ENCODE data around the gene ONECUT2. TPM values are rescaled to one million over a fixed set of nuclear protein-coding genes. Genes with fewer than 3 reads are reported as not detected.

ONECUT2 gene
- polyA plus RNA-seq, 1 of the 3 experiments (the other 2 are of a cell fraction), result 0.16 TPM

- H4K20me1 ChIP-seq (ENCODE audit: insufficient read depth), result no peaks in the 10 kb centered on the region
- TF ChIP-seq IRF3 (IDR thresholded peaks at IDR 0.05; ENCODE audit: low read depth, low read length) (no peak), RXRA (IDR thresholded peaks at IDR 0.05; ENCODE audit: borderline replicate concordance, low read depth) (no peak), POLR2AphosphoS5 (IDR thresholded peaks at IDR 0.05; ENCODE audit: low read depth, low read length) (no peak)
- no peak overlapping the region for H3K27ac ChIP-seq (ENCODE audit: low read depth in 2 of 2, low read length in 1 of 2)
- POLR2A ChIA-PET, result interaction anchor here (5.8 kb wide), 1 partner anchor 80 kb away, joined by 43 read pairs; the partner anchor contains the start of gene ST8SIA3
- H3K27me3 ChIP-seq (ENCODE audit: insufficient read depth), result peaks cover 39% of the 10 kb centered on the region; the same call in 1 of the 2 replicates
- no peaks in the 10 kb centered on the region for H3K79me2 ChIP-seq (ENCODE audit: insufficient read depth)
- no peaks in the 10 kb centered on the region for H3F3A ChIP-seq (replicated peaks; ENCODE audit: insufficient read depth)
- CTCF ChIA-PET, result interaction anchor here (2.1 kb wide), 1 partner anchor 684 kb away, joined by 7 read pairs; no protein-coding TSS in a partner anchor
- H3K4me3 ChIP-seq (ENCODE audit: low read depth in 2 of 2, low read length in 1 of 2), result no peak overlapping the region
- no peak overlapping the region for H2AFZ ChIP-seq (ENCODE audit: low read depth)
- H3K9me3 ChIP-seq, result no peaks in the 10 kb centered on the region
- no peak overlapping the region for H3K9ac ChIP-seq
- H3K4me2 ChIP-seq, result peak overlapping the region; percentile 99; the same call in 1 of the 2 replicates
- WGBS (ENCODE audit: low lambda C conversion rate), result 37% methylated on average over 6 of the region's 6 CpGs
- no peaks in the 10 kb centered on the region for H3K9me2 ChIP-seq
- peaks cover 0 to 20% of the 10 kb centered on the region in 2 experiments; a peak in 1 of 4 replicates for H3K4me1 ChIP-seq (ENCODE audit: control insufficient read depth in 1 of 2, insufficient read depth in 2 of 2, low read depth in 1 of 2, low read length in 1 of 2)
- no peak for DNase-seq
- H3K36me3 ChIP-seq (replicated peaks in 1 of 2; ENCODE audit: control insufficient read depth in 1 of 2, insufficient read depth in 2 of 2, low read length in 1 of 2), result no peaks in the 10 kb centered on the region
These were observed 1.7 kb upstream of the ONECUT2 start for GRCh38 chr18:57433482-57433881.

- Histone ChIP-seq H3K4me2 (peak overlapping the region; percentile 99), H3K27me3 (ENCODE audit: insufficient read depth) (peaks cover 39% of the 10 kb centered on the region; the same call in 1 of the 2 replicates), H3K4me3 (ENCODE audit: low read depth in 2 of 2, low read length in 1 of 2) (peak overlapping the region; percentile 69 to 73), H4K20me1 (ENCODE audit: insufficient read depth) (no peaks in the 10 kb centered on the region), H3K9me2 (no peaks in the 10 kb centered on the region), H3F3A (replicated peaks; ENCODE audit: insufficient read depth) (no peaks in the 10 kb centered on the region), H3K4me1 (ENCODE audit: control insufficient read depth in 1 of 2, insufficient read depth in 2 of 2, low read depth in 1 of 2, low read length in 1 of 2) (peaks cover 0 to 23% of the 10 kb centered on the region in 2 experiments; a peak in 1 of 4 replicates), H2AFZ (ENCODE audit: low read depth) (peak overlapping the region; percentile 85), H3K9ac (no peak overlapping the region), H3K36me3 (replicated peaks in 1 of 2; ENCODE audit: control insufficient read depth in 1 of 2, insufficient read depth in 2 of 2, low read length in 1 of 2) (no peaks in the 10 kb centered on the region), H3K79me2 (ENCODE audit: insufficient read depth) (no peaks in the 10 kb centered on the region), H3K9me3 (no peaks in the 10 kb centered on the region), H3K27ac (ENCODE audit: low read depth in 2 of 2, low read length in 1 of 2) (no peak overlapping the region)
- CTCF ChIA-PET, result interaction anchor here (0.9 to 2.1 kb wide), 4 partner anchors 10 to 685 kb away, joined by 3 to 7 read pairs (median 5); no protein-coding TSS in a partner anchor
- POLR2A ChIA-PET, result interaction anchor here (5.8 kb wide), 1 partner anchor 81 kb away, joined by 43 read pairs; the partner anchor contains the start of gene ST8SIA3
- TF ChIP-seq FOXM1 (IDR thresholded peaks at IDR 0.05; ENCODE audit: low read depth), result no peak
- TF ChIP-seq MXI1 (IDR thresholded peaks at IDR 0.05; ENCODE audit: low read depth, low read length), result no peak
- TF ChIP-seq RCOR1 (IDR thresholded peaks at IDR 0.05; ENCODE audit: low read length), result no peak
- no peak for TF ChIP-seq GABPA (IDR thresholded peaks at IDR 0.05; ENCODE audit: low read depth)
- TF ChIP-seq TCF12 (IDR thresholded peaks at IDR 0.05), result no peak
- no peak for TF ChIP-seq USF1 (IDR thresholded peaks at IDR 0.05; ENCODE audit: borderline replicate concordance, low read depth)
- TF ChIP-seq MEF2A (IDR thresholded peaks at IDR 0.05; ENCODE audit: borderline replicate concordance, low read depth), result no peak
- no peak for TF ChIP-seq FOSL2 (IDR thresholded peaks at IDR 0.05; ENCODE audit: borderline replicate concordance, low read depth)
- TF ChIP-seq NRF1 (IDR thresholded peaks at IDR 0.05; ENCODE audit: low read depth, low read length), result no peak
- no peak for TF ChIP-seq REST (IDR thresholded peaks at IDR 0.05; ENCODE audit: low read depth, low read length)
- TF ChIP-seq USF2 (IDR thresholded peaks at IDR 0.05; ENCODE audit: borderline replicate concordance, low read depth, low read length), result no peak
- no peak for TF ChIP-seq TEAD4 (IDR thresholded peaks at IDR 0.05; ENCODE audit: borderline replicate concordance, insufficient read depth)
- no peak for TF ChIP-seq YY1 (IDR thresholded peaks at IDR 0.05; ENCODE audit: low read depth)
- TF ChIP-seq PBX3 (IDR thresholded peaks at IDR 0.05), result no peak
- TF ChIP-seq ELF1 (IDR thresholded peaks at IDR 0.05), result no peak
- 2% methylated on average over 25 of the region's 25 CpGs for WGBS (ENCODE audit: low lambda C conversion rate)
- DNase-seq, result no peak
These were observed 1.1 kb upstream of the ONECUT2 start for GRCh38 chr18:57433934-57434535.

Data from SK-N-SH (cell line).